Thoracic aorta (tissue), 2 donors: ENCODE data around the gene RPL37A. TPM values are rescaled to one million over a fixed set of nuclear protein-coding genes. Genes with fewer than 3 reads are reported as not detected.
A peak's percentile ranks its signal among the peaks of the same experiment; 100 is the strongest.

Experiments
- ATAC-seq: fragments of 150-250 bp; one replicate; pipeline ENCODE4 v1.8.0; 2017; ENCODE audit warnings: low read depth; ENCODE audit not compliant: insufficient number of reproducible peaks, low FRiP score
- DNase-seq: peaks from one replicate; pipeline ENCODE4 v3.0.0-alpha.2; 2020; ENCODE audit warnings: low spot score
- H3K27ac ChIP-seq, 2 donors: fragments of 200-600 bp; sonication (generic); 1 replicate in 1 of 2; 2 replicates in 1 of 2; pipeline ENCODE4 v1.5.1; 2016; ENCODE audit warnings: mild to moderate bottlenecking in 2 of 2, moderate library complexity in 2 of 2
- H3K27me3 ChIP-seq: fragments of 200-600 bp; sonication (generic); replicated peaks from 2 replicates; pipeline ENCODE4 v1.6.0; 2016; ENCODE audit warnings: mild to moderate bottlenecking; ENCODE audit not compliant: insufficient read depth
- H3K36me3 ChIP-seq: fragments of 200-600 bp; sonication (generic); one replicate; pipeline ENCODE4 v1.5.1; 2016
- H3K4me1 ChIP-seq, 2 donors: fragments of 200-600 bp; sonication (generic); 1 replicate in 1 of 2; 2 replicates in 1 of 2; pipeline versions ENCODE4 v1.5.1 to v1.6.0; 2016; ENCODE audit warnings: low read depth in 2 of 2, mild to moderate bottlenecking in 1 of 2; ENCODE audit not compliant: control insufficient read depth in 1 of 2
- H3K4me3 ChIP-seq: fragments of 200-600 bp; sonication (generic); 2 replicates; pipeline ENCODE4 v1.5.1; 2016; ENCODE audit warnings: mild to moderate bottlenecking
- H3K9me3 ChIP-seq: fragments of 200-600 bp; sonication (generic); 2 replicates; pipeline ENCODE4 v1.5.1; 2016
- total RNA-seq, 2 donors: library from RNA; depleted of rRNA; stranded (reverse); fragments of >200 nt; gene quantifications; one replicate each; pipeline versions ENCODE4 v1.1.0 to v1.2.3, GENCODE V29; 2016
- TF ChIP-seq, protein P1 (sequence below): fragments of 200-600 bp; sonication (generic); IDR thresholded peaks from one replicate; pipeline ENCODE4 v1.5.1; 2019; ENCODE audit warnings: antibody characterized with exemption

RPL37A gene
- total RNA-seq, 2 donors from 2014 or later: 422 to 464 TPM

DNA sequence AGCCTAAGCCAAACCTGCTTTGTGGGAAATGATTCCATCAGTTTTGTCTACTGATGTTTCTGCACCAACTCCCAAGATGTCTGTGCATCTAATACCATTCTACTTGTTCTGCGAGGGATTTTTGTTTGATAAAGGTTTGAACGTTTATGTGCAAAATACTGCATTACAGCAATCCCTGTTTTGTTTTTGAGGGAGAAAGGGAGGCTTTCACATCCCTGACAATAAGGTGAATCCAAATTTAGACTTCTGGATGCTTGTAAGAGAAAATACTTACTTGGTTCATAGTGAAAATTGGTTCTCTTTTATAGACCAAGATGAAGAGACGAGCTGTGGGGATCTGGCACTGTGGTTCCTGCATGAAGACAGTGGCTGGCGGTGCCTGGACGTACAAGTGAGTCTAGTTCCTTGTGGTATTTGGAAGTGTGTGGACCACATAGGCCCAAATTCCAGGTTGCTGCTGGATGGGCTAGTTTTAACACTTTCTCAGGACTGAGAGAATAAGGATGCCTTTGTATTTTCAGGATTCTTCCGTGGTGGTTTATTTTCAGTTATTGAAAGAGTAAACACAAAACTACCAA lies 1.1 kb downstream of the RPL37A start:
- TF ChIP-seq, protein P1, sequence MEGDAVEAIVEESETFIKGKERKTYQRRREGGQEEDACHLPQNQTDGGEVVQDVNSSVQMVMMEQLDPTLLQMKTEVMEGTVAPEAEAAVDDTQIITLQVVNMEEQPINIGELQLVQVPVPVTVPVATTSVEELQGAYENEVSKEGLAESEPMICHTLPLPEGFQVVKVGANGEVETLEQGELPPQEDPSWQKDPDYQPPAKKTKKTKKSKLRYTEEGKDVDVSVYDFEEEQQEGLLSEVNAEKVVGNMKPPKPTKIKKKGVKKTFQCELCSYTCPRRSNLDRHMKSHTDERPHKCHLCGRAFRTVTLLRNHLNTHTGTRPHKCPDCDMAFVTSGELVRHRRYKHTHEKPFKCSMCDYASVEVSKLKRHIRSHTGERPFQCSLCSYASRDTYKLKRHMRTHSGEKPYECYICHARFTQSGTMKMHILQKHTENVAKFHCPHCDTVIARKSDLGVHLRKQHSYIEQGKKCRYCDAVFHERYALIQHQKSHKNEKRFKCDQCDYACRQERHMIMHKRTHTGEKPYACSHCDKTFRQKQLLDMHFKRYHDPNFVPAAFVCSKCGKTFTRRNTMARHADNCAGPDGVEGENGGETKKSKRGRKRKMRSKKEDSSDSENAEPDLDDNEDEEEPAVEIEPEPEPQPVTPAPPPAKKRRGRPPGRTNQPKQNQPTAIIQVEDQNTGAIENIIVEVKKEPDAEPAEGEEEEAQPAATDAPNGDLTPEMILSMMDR: no peak
- Histone ChIP-seq H3K4me3 (peak overlapping the region; percentile 89), H3K9me3 (no peaks in the 10 kb centered on the region), H3K4me1 (peaks cover 4 to 22% of the 10 kb centered on the region in 2 donors), H3K27ac (peak overlapping the region; percentile 18 to 54), H3K36me3 (peaks cover 23% of the 10 kb centered on the region), H3K27me3 (no peaks in the 10 kb centered on the region)
- ATAC-seq: no peak
- DNase-seq: no peak

DNA sequence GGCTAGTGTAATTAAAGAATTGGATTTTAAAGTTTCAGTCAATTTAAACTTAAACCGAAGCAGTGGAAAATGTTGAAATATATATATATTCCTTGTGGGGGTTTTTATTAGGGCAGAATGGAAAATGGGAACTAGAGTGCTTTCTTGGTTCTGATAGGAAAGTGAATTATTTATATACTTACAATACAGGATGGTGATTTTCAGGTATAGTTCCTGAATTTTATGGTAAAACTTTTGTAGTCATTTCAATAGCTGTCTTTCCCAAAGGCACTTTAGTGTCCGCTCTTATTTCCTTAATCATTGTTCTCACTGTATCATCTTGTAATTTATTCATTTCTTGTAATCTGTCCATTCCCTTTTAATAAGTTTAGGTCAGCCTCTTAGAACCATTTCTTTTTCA lies 1.9 kb downstream of the RPL37A start:
- H3K4me3 ChIP-seq: no peak overlapping the region
- no peak for DNase-seq
- TF ChIP-seq, protein P1: no peak
- no peaks in the 10 kb centered on the region for H3K9me3 ChIP-seq
- peaks cover 29% of the 10 kb centered on the region for H3K36me3 ChIP-seq
- H3K4me1 ChIP-seq: peaks cover 4 to 22% of the 10 kb centered on the region in 2 donors
- no peak for ATAC-seq
- H3K27ac ChIP-seq: no peak overlapping the region
- no peaks in the 10 kb centered on the region for H3K27me3 ChIP-seq

DNA sequence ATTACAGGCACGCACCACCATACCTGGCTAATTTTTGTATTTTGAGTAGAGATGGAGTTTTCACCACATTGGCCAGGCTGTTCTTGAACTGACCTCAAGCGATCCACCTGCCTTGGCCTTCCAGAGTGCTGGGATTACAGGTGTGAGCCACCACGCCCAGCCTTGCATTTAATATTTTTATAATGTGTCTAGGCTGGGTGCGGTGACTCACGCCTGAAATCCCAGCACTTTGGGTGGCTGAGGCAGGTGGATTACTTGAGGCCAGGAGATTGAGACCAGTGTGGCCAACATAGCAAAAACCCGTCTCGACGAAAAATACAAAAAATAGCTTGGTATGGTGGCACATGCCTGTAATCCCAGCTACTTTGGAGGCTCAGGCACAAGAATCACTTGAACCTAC lies 3.2 kb downstream of the RPL37A start:
- Histone ChIP-seq H3K9me3 (no peaks in the 10 kb centered on the region), H3K4me3 (no peak overlapping the region), H3K36me3 (peaks cover 29% of the 10 kb centered on the region), H3K27ac (no peak overlapping the region), H3K4me1 (peaks cover 4 to 22% of the 10 kb centered on the region in 2 donors), H3K27me3 (no peaks in the 10 kb centered on the region)
- TF ChIP-seq, protein P1: no peak
- DNase-seq (no peak), ATAC-seq (no peak)

DNA sequence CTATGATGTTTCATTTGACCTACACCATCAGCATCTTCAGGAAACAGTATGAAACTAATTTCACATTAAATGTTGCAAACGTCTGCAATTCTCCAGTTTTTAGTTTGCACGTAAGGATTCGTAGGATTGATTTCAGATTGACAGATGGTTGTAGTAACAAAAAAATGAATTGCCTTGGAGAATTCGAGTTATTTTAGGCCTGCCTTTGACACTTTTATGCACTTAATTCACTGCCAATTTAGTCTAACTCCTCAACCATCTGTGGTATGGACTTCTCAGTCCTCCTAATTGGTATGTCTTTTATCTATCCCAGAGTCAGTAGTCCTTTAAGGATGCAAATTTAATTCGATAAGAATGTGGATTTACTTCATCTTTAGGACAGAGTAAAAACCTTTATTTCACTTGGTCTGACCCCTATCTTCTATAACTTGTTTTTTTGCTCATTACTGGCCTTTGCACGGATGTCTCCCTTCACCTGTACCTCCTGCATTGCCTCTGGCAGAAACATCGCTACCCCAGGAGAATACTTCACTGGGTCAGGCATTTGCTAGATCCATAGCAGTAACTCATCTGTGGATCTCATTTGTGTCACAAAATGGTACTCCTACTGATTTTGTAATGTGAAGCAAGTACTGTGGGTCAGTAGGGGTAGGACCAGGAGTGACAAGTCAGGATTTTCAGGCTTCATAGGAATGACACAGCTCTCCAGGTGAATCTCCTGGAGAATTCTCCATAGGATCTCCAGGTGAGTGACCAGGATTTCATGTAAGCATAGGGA lies 3.9 kb downstream of the RPL37A start:
- Histone ChIP-seq H3K27me3 (no peaks in the 10 kb centered on the region), H3K4me3 (no peak overlapping the region), H3K27ac (no peak overlapping the region), H3K4me1 (peaks cover 4 to 19% of the 10 kb centered on the region in 2 donors), H3K36me3 (peaks cover 29% of the 10 kb centered on the region), H3K9me3 (no peaks in the 10 kb centered on the region)
- ATAC-seq (no peak), DNase-seq (no peak)
- TF ChIP-seq, protein P1: no peak

DNA sequence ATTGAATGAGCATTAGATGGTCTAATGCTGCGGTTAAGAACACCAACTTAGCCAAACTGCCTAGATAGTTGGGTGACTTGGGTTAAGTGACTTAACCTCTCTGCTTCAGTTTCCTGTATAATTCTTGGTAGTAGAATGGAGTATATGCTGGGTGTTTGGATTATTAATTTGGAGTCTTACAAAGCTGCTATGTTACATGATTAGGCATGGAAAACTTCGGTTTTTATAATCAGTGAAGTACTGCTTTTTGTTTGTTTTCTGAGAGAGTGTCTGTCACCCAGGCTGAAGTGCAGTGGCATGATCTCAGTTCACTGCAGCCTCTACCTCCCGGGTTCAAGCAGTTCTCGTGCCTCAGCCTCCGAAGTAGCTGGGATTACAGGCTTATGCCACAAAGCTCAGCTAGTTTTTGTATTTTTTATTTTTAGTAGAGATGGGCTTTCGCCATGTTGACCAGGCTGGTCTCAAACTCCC lies 4.5 kb downstream of the RPL37A start:
- TF ChIP-seq, protein P1: no peak
- no peak for ATAC-seq
- Histone ChIP-seq H3K9me3 (no peaks in the 10 kb centered on the region), H3K4me3 (no peak overlapping the region), H3K27me3 (no peaks in the 10 kb centered on the region), H3K27ac (no peak overlapping the region), H3K36me3 (peaks cover 29% of the 10 kb centered on the region), H3K4me1 (peaks cover 4 to 14% of the 10 kb centered on the region in 2 donors)
- no peak for DNase-seq
